CD14-positive monocyte (primary cell): ENCODE measurements around the gene BSPRY. TPM values are rescaled to one million over a fixed set of nuclear protein-coding genes. Genes with fewer than 3 reads are reported as not detected.
"Not testable (repeated sequence)": the region's sequence is repeated elsewhere in the genome, so short reads cannot be mapped to it uniquely, and the experiment has no call there.

Experiments used
- DNase-seq, 3 donors: peaks; one replicate each; pipeline ENCODE4 v3.0.0-alpha.2; 2011 to 2022
- H2AFZ ChIP-seq: 2 replicates; pipeline ENCODE4 v1.6.0; 2012; ENCODE audit warnings: mild to moderate bottlenecking, low read depth, low read length, inconsistent platforms; ENCODE audit not compliant: insufficient read depth, poor library complexity, severe bottlenecking
- H3K27ac ChIP-seq, 2 donors: 1 replicate in 1 of 2; 2 replicates in 1 of 2; pipeline ENCODE4 v1.5.1; 2012 to 2013; ENCODE audit warnings: low read length in 2 of 2, control low read depth in 1 of 2, inconsistent platforms in 1 of 2, low read depth in 1 of 2, mild to moderate bottlenecking in 1 of 2
- H3K27me3 ChIP-seq, 2 donors: one replicate each; pipeline versions ENCODE4 v1.6.0 to v1.6.1; 2011 to 2013; ENCODE audit warnings: low read length in 2 of 2; ENCODE audit not compliant: control insufficient read depth in 2 of 2, insufficient read depth in 2 of 2
- H3K36me3 ChIP-seq, 2 donors: replicated peaks in 1 of 2; 1 replicate in 1 of 2; 2 replicates in 1 of 2; pipeline versions ENCODE4 v1.5.1 to v1.6.1; 2012 to 2013; ENCODE audit warnings: low read length in 2 of 2, control low read depth in 1 of 2, inconsistent platforms in 1 of 2, mild to moderate bottlenecking in 1 of 2; ENCODE audit not compliant: insufficient read depth in 2 of 2, control insufficient read depth in 1 of 2
- H3K4me1 ChIP-seq, 2 donors: 1 replicate in 1 of 2; 2 replicates in 1 of 2; pipeline versions ENCODE4 v1.5.1 to v1.6.1; 2012 to 2013; ENCODE audit warnings: low read length in 2 of 2, control low read depth in 1 of 2, inconsistent platforms in 1 of 2, mild to moderate bottlenecking in 1 of 2, moderate library complexity in 1 of 2; ENCODE audit not compliant: insufficient read depth in 2 of 2, control insufficient read depth in 1 of 2
- H3K4me2 ChIP-seq: replicated peaks from 2 replicates; pipeline ENCODE3; 2012; ENCODE audit warnings: low read length, moderate library complexity, mild to moderate bottlenecking; ENCODE audit not compliant: poor library complexity, severe bottlenecking; ENCODE audit errors: extremely low read depth
- H3K4me3 ChIP-seq, 3 experiments: fragments of 200-600 bp in 1 of 3; sonication (generic) in 1 of 3; replicated peaks in 1 of 3; 1 replicate in 2 of 3; 2 replicates in 1 of 3; pipeline ENCODE4 v1.5.1; 2011 to 2013; ENCODE audit warnings: low read length in 3 of 3, mild to moderate bottlenecking in 3 of 3, control low read depth in 2 of 3, low read depth in 2 of 3, inconsistent platforms in 1 of 3, moderate library complexity in 1 of 3
- H3K79me2 ChIP-seq: 2 replicates; pipeline ENCODE4 v1.6.0; 2012; ENCODE audit warnings: mild to moderate bottlenecking, control low read depth, inconsistent platforms, low read length, moderate library complexity; ENCODE audit not compliant: insufficient read depth
- H3K9ac ChIP-seq: 2 replicates; pipeline ENCODE4 v1.6.0; 2017; ENCODE audit warnings: low read length, mild to moderate bottlenecking; ENCODE audit not compliant: insufficient read depth, poor library complexity, severe bottlenecking
- H3K9me3 ChIP-seq, 2 donors: replicated peaks in 1 of 2; 1 replicate in 1 of 2; 2 replicates in 1 of 2; pipeline versions ENCODE4 v1.5.1 to v1.6.1; 2012 to 2013; ENCODE audit warnings: low read length in 2 of 2, control low read depth in 1 of 2; ENCODE audit not compliant: control insufficient read depth in 1 of 2, insufficient read depth in 1 of 2
- H4K20me1 ChIP-seq: 2 replicates; pipeline ENCODE4 v1.6.0; 2012; ENCODE audit warnings: mild to moderate bottlenecking, low read length, control low read depth, moderate library complexity; ENCODE audit not compliant: insufficient read depth
- H3K27ac Mint-ChIP-seq, 7 donors: one replicate each; pipeline ENCODE4 v1.8.0; 2020; ENCODE audit warnings: mild to moderate bottlenecking in 7 of 7, mixed read lengths in 7 of 7, moderate library complexity in 6 of 7, inconsistent platforms in 2 of 7
- H3K27me3 Mint-ChIP-seq, 3 donors: one replicate each; pipeline ENCODE4 v1.8.0; 2021 to 2022; ENCODE audit warnings: low read depth in 3 of 3, mild to moderate bottlenecking in 3 of 3, mixed read lengths in 3 of 3, moderate library complexity in 3 of 3, inconsistent platforms in 1 of 3
- H3K36me3 Mint-ChIP-seq, 2 donors: one replicate each; pipeline ENCODE4 v1.8.0; 2020; ENCODE audit warnings: mixed read lengths in 2 of 2, inconsistent platforms in 1 of 2, mild to moderate bottlenecking in 1 of 2
- H3K4me1 Mint-ChIP-seq: one replicate; pipeline ENCODE4 v1.8.0; 2020; ENCODE audit warnings: mild to moderate bottlenecking, mixed read lengths
- H3K4me3 Mint-ChIP-seq, 2 donors: one replicate each; pipeline ENCODE4 v1.8.0; 2020; ENCODE audit warnings: mild to moderate bottlenecking in 2 of 2, mixed read lengths in 2 of 2, moderate library complexity in 1 of 2
- H3K9me3 Mint-ChIP-seq, 7 donors: one replicate each; pipeline ENCODE4 v1.8.0; 2020 to 2022; ENCODE audit warnings: mixed read lengths in 7 of 7, mild to moderate bottlenecking in 6 of 7, moderate library complexity in 6 of 7, inconsistent platforms in 2 of 7
- CTCF ChIP-seq: fragments of 200-600 bp; IDR thresholded peaks from one replicate; pipeline ENCODE4 v1.8.0; 2022; ENCODE audit warnings: antibody characterized with exemption, mild to moderate bottlenecking
- WGBS: methylation state at CpG from one replicate; pipeline ENCODE4 v1.1.5; 2013; ENCODE audit warnings: missing lambda C conversion rate; ENCODE audit not compliant: insufficient coverage; 5-methylcytosine and 5-hydroxymethylcytosine counted together
- intact Hi-C, 2 donors: fragments of 100-400 bp; cut with micrococcal nuclease; formaldehyde crosslinking; loops; one replicate each; pipeline versions ENCODE4 v1.15.0 to v1.15.1; 2023
- polyA plus RNA-seq, 3 donors: library from polyadenylated mRNA; depleted of rRNA in 1 of 3; unstranded in 2 of 3; stranded (reverse) in 1 of 3; fragments of 300-500 nt in 2 of 3; fragments of >200 nt in 1 of 3; fragmentation: Illumina TruSeq in 2 of 3; gene quantifications; 1 replicate in 2 of 3; 2 replicates in 1 of 3; pipeline ENCODE4 v1.2.3, GENCODE V29; 2012 to 2021

BSPRY gene
- polyA plus RNA-seq, 3 donors = 0.16 TPM; not detected in 2

- peak; percentile 50 to 60 (median 57) for DNase-seq
- Histone ChIP-seq H3K4me1 (peaks cover 51 to 54% of the 10 kb centered on the region in 2 donors), H3K36me3 (peaks cover 15 to 18% of the 10 kb centered on the region in 2 donors), H3K79me2 (peaks cover 30% of the 10 kb centered on the region)
- WGBS = 3% methylated on average over 3 of the region's 7 CpGs
- not testable (repeated sequence) for H3K27me3 ChIP-seq, H2AFZ ChIP-seq, H3K27me3 Mint-ChIP-seq, H3K27ac ChIP-seq, H3K9me3 ChIP-seq, H4K20me1 ChIP-seq, H3K4me3 Mint-ChIP-seq, H3K4me2 ChIP-seq, H3K9me3 Mint-ChIP-seq, H3K4me3 ChIP-seq, H3K9ac ChIP-seq
- intact Hi-C loops = loop anchor here (2.0 to 10.0 kb wide), 2 partner anchors 62 to 132 kb away; partner anchors contain the start of genes BSPRY (in 1 of the 2), CDC26 (in 1 of the 2), PRPF4 (in 1 of the 2) and WDR31 (in 1 of the 2)
- Mint-ChIP-seq H3K27ac (peak overlapping the region; percentile 40 to 88 (median 60)), H3K36me3 (peaks cover 15 to 21% of the 10 kb centered on the region in 2 donors), H3K4me1 (peaks cover 50% of the 10 kb centered on the region)
- TF ChIP-seq CTCF = peak; percentile 89
Measured at GRCh38 chr9:113406873-113407511, 57.7 kb downstream of the BSPRY start.

GRCh38 chr9:113409481-113409880 lies 60.1 kb downstream of the BSPRY start:
- Mint-ChIP-seq H3K4me1 (peaks cover 29% of the 10 kb centered on the region), H3K36me3 (peaks cover 15 to 21% of the 10 kb centered on the region in 2 donors), H3K4me3 (peak overlapping the region; percentile 97 to 98), H3K9me3 (no peaks in the 10 kb centered on the region), H3K27ac (peak overlapping the region; percentile 99 to 100 (median 100)), H3K27me3 (no peaks in the 10 kb centered on the region)
- H3K36me3 ChIP-seq = peaks cover 15 to 18% of the 10 kb centered on the region in 2 donors
- no peaks in the 10 kb centered on the region for H3K9me3 ChIP-seq
- peak overlapping the region; percentile 88 for H2AFZ ChIP-seq
- 59% methylated on average over 5 of the region's 10 CpGs for WGBS
- intact Hi-C loops = loop anchor here in 1 of 2 donors (10.0 kb wide), 1 partner anchor 65 kb away; the partner anchor contains the start of genes BSPRY and WDR31
- no peak for DNase-seq
- peaks cover 28% of the 10 kb centered on the region for H3K79me2 ChIP-seq
- peak overlapping the region; percentile 84 for H3K9ac ChIP-seq
- H3K4me3 ChIP-seq = peak overlapping the region; percentile 77 to 93 (median 88)
- H3K4me1 ChIP-seq = peaks cover 29 to 31% of the 10 kb centered on the region in 2 donors
- H3K4me2 ChIP-seq = peak overlapping the region; percentile 84
- no peaks in the 10 kb centered on the region for H4K20me1 ChIP-seq
- H3K27ac ChIP-seq = peak overlapping the region; percentile 92 to 93
- TF ChIP-seq CTCF = no peak
- no peaks in the 10 kb centered on the region for H3K27me3 ChIP-seq
